HCT116 (cell line): ENCODE results near the gene PCDHGB3. TPM values are rescaled to one million over a fixed set of nuclear protein-coding genes. Genes with fewer than 3 reads are reported as not detected.

Source experiments
- ATAC-seq: fragments of 200-7000 bp; cut with Tn5 transposase; 2 replicates; pipeline ENCODE4 v1.9.1; 2020; ENCODE audit warnings: mild to moderate bottlenecking, moderate library complexity
- BruUV-seq: library from RNA; stranded (reverse); fragments of 400-500 nt; replicated peaks from 2 replicates; lab custom pipeline; 2021; lab: Mats Ljungman, UMichigan
- CTCF ChIA-PET: fragments of 300-600 bp; sonication (Branson Sonifier 250); formaldehyde crosslinking; loops from one replicate; lab custom pipeline; 2021; ENCODE audit warnings: antibody characterized with exemption; lab: Charles Lee
- POLR2A ChIA-PET: fragments of 300-600, 350-600 bp; sonication (Branson Sonifier 250); formaldehyde crosslinking; loops from one replicate; lab custom pipeline; 2021; ENCODE audit warnings: antibody characterized with exemption; lab: Charles Lee
- RAD21 ChIA-PET, 2 experiments: fragments of 300-600 bp; sonication (Branson Sonifier 250); formaldehyde crosslinking; loops; one replicate each; lab custom pipeline; 2023; ENCODE audit warnings: low total read pairs in 2 of 2; ENCODE audit not compliant: uncharacterized antibody in 2 of 2, unreplicated experiment in 2 of 2, low non-redundant PET in 1 of 2; lab: Charles Lee
- DNase-seq: peaks from one replicate; pipeline ENCODE4 v3.0.0-alpha.2; 2010; ENCODE audit warnings: low read depth, low spot score
- H2AFZ ChIP-seq: fragments of 200-600 bp; shearing (Covaris generic), sonication (generic); 2 replicates; pipeline ENCODE4 v1.6.1; 2017; ENCODE audit warnings: low read depth, mixed run types, mixed read lengths, antibody characterized with exemption, low read length; ENCODE audit not compliant: poor library complexity, severe bottlenecking
- H3K27ac ChIP-seq: 2 replicates; pipeline ENCODE4 v1.5.1; 2012; ENCODE audit warnings: low read depth, low read length
- H3K27me3 ChIP-seq: fragments of 200-600 bp; sonication (generic); 2 replicates; pipeline ENCODE4 v1.6.1; 2016; ENCODE audit warnings: mixed run types, low read length, mixed read lengths; ENCODE audit not compliant: insufficient read depth
- H3K36me3 ChIP-seq, 2 experiments: fragments of 200-500 bp in 1 of 2; fragments of 200-600 bp in 1 of 2; sonication (Bioruptor generic) in 1 of 2; sonication (generic) in 1 of 2; 2 replicates each; pipeline versions ENCODE4 v1.5.1 to v1.6.1; 2014 to 2016; ENCODE audit warnings: low read length in 2 of 2, inconsistent platforms in 1 of 2, mixed read lengths in 1 of 2, mixed run types in 1 of 2; ENCODE audit not compliant: insufficient read depth in 2 of 2, control insufficient read depth in 1 of 2
- H3K4me1 ChIP-seq, 2 experiments: fragments of 200-600 bp in 1 of 2; sonication (generic) in 1 of 2; 2 replicates each; pipeline versions ENCODE4 v1.5.1 to v1.6.1; 2012 to 2017; ENCODE audit warnings: low read length in 2 of 2, inconsistent platforms in 1 of 2, mild to moderate bottlenecking in 1 of 2, mixed read lengths in 1 of 2, mixed run types in 1 of 2, moderate library complexity in 1 of 2; ENCODE audit not compliant: insufficient read depth in 2 of 2, control insufficient read depth in 1 of 2
- H3K4me2 ChIP-seq: fragments of 200-600 bp; sonication (generic); 2 replicates; pipeline ENCODE4 v1.6.1; 2017; ENCODE audit warnings: mixed run types, low read length, mixed read lengths
- H3K4me3 ChIP-seq, 2 experiments: fragments of 200-600 bp in 1 of 2; sonication (generic) in 1 of 2; replicated peaks in 1 of 2; 2 replicates each; pipeline ENCODE4 v1.5.1; 2011 to 2016; ENCODE audit warnings: low read length in 2 of 2, control low read depth in 1 of 2, low read depth in 1 of 2, mild to moderate bottlenecking in 1 of 2, mixed read lengths in 1 of 2, mixed run types in 1 of 2
- H3K79me2 ChIP-seq: fragments of 200-600 bp; sonication (generic); 2 replicates; pipeline ENCODE4 v1.6.1; 2017; ENCODE audit warnings: mild to moderate bottlenecking, mixed run types, low read length, moderate library complexity, mixed read lengths; ENCODE audit not compliant: insufficient read depth
- H3K9ac ChIP-seq: fragments of 200-600 bp; sonication (generic); 2 replicates; pipeline ENCODE4 v1.6.1; 2016; ENCODE audit warnings: low read length, mixed read lengths
- H3K9me2 ChIP-seq: fragments of 200-600 bp; sonication (generic), shearing (Covaris generic); 2 replicates; pipeline ENCODE4 v1.6.1; 2017; ENCODE audit warnings: mixed run types, mild to moderate bottlenecking, moderate library complexity; ENCODE audit not compliant: insufficient read depth
- H3K9me3 ChIP-seq, 2 experiments: fragments of 200-500 bp in 1 of 2; fragments of 200-600 bp in 1 of 2; sonication (Bioruptor generic) in 1 of 2; sonication (generic) in 1 of 2; 2 replicates each; pipeline ENCODE4 v1.6.1; 2014 to 2017; ENCODE audit warnings: low read length in 2 of 2, mixed read lengths in 2 of 2, inconsistent platforms in 1 of 2, low read depth in 1 of 2, mild to moderate bottlenecking in 1 of 2, mixed run types in 1 of 2, moderate library complexity in 1 of 2; ENCODE audit not compliant: control insufficient read depth in 1 of 2, insufficient read depth in 1 of 2
- H4K20me1 ChIP-seq: fragments of 200-600 bp; sonication (generic), shearing (Covaris generic); 2 replicates; pipeline ENCODE4 v1.6.1; 2017; ENCODE audit warnings: mixed run types, mild to moderate bottlenecking, moderate library complexity; ENCODE audit not compliant: insufficient read depth
- CEBPB ChIP-seq: IDR thresholded peaks from 2 replicates; pipeline ENCODE4 v1.6.1; 2012; ENCODE audit warnings: low read depth
- EGR1 ChIP-seq: IDR thresholded peaks from 2 replicates; pipeline ENCODE4 v1.6.1; 2012; ENCODE audit warnings: low read depth
- ELF1 ChIP-seq: IDR thresholded peaks from 2 replicates; pipeline ENCODE4 v1.6.1; 2012; ENCODE audit warnings: low read depth, borderline replicate concordance
- EZH2 ChIP-seq: fragments of 200-600 bp; sonication (generic); IDR thresholded peaks from 2 replicates; pipeline ENCODE4 v1.6.1; 2017; ENCODE audit warnings: antibody characterized with exemption, mixed run types
- POLR2A ChIP-seq: IDR thresholded peaks from 2 replicates; pipeline ENCODE4 v1.7.0; 2011; ENCODE audit warnings: borderline replicate concordance; ENCODE audit not compliant: insufficient read depth, insufficient read length; ENCODE audit errors: extremely low read depth
- POLR2AphosphoS5 ChIP-seq: IDR thresholded peaks from 2 replicates; pipeline ENCODE4 v1.6.1; 2011; ENCODE audit warnings: mild to moderate bottlenecking, low read depth, low read length, moderate library complexity
- RAD21 ChIP-seq: IDR thresholded peaks from 2 replicates; pipeline ENCODE4 v1.6.1; 2012; ENCODE audit warnings: low read depth, mild to moderate bottlenecking
- SIN3A ChIP-seq: IDR thresholded peaks from 2 replicates; pipeline ENCODE4 v1.6.1; 2012; ENCODE audit warnings: low read depth
- TCF7L2 ChIP-seq: IDR thresholded peaks from 2 replicates; pipeline ENCODE4 v1.7.0; 2011; ENCODE audit warnings: borderline replicate concordance, inconsistent platforms; ENCODE audit not compliant: insufficient read depth, insufficient read length; ENCODE audit errors: extremely low read depth
- ZFX ChIP-seq: fragments of 450-650 bp; IDR thresholded peaks from 2 replicates; pipeline ENCODE4 v1.6.1; 2017
- intact Hi-C: fragments of 100-400 bp; cut with micrococcal nuclease; formaldehyde crosslinking; loops from 2 replicates; pipeline ENCODE4 v1.10.0; 2022
- total RNA-seq: library from RNA; stranded (reverse); gene quantifications from one replicate; pipeline ENCODE4 v1.2.1, GENCODE V29; 2021; ENCODE audit not compliant: unreplicated experiment
- TF ChIP-seq, protein P1 (sequence below): IDR thresholded peaks from 2 replicates; pipeline ENCODE4 v1.6.1; 2012; ENCODE audit warnings: low read depth
- TF ChIP-seq, protein P2 (sequence below), 3 experiments: fragments of 200-600 bp in 1 of 3; sonication (generic) in 1 of 3; IDR thresholded peaks in 2 of 3; conservative IDR thresholded peaks in 1 of 3; 2 replicates each; pipeline ENCODE4 v1.5.1; 2012 to 2017; ENCODE audit warnings: low read depth in 2 of 3, low read length in 2 of 3, antibody characterized with exemption in 1 of 3, borderline replicate concordance in 1 of 3, control low read depth in 1 of 3, mild to moderate bottlenecking in 1 of 3, mixed read lengths in 1 of 3, mixed run types in 1 of 3, moderate library complexity in 1 of 3; ENCODE audit not compliant: insufficient read depth in 1 of 3

The PCDHGB3 gene
- total RNA-seq, 1 experiment from 2014 or later = 0.10 TPM

DNA sequence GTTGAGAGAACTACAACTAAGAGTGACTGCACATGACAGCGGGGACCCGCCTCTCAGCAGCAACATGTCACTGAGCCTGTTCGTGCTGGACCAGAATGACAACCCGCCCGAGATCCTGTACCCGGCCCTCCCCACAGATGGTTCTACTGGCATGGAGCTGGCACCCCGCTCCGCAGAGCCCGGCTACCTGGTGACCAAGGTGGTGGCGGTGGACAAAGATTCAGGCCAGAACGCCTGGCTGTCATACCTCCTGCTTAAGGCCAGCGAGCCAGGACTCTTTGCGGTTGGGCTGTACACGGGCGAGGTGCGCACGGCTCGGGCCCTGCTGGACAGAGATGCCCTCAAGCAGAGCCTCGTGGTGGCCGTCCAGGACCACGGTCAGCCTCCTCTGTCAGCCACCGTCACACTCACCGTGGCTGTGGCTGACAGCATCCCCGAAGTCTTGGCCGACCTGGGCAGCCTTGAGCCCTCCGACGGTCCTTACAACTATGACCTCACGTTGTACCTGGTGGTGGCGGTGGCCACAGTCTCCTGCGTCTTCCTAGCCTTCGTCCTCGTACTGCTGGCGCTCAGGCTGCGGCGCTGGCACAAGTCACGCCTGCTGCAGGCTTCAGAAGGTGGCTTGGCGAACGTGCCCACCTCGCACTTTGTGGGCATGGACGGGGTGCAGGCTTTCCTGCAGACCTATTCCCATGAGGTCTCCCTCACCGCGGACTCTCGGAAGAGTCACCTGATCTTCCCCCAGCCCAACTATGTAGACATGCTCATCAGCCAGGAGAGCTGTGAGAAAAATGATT lies 14.6 kb downstream of the PCDHGB3 start:
- Histone ChIP-seq H3K79me2 (no peaks in the 10 kb centered on the region), H3K9me3 (no peaks in the 10 kb centered on the region; a peak in 2 of 4 replicates), H3K9ac (no peak overlapping the region), H4K20me1 (no peaks in the 10 kb centered on the region), H3K4me3 (no peak overlapping the region), H3K4me1 (no peaks in the 10 kb centered on the region), H3K36me3 (no peaks in the 10 kb centered on the region), H2AFZ (no peak overlapping the region), H3K9me2 (no peaks in the 10 kb centered on the region), H3K27ac (no peak overlapping the region), H3K27me3 (no peaks in the 10 kb centered on the region), H3K4me2 (no peak overlapping the region)
- ChIA-PET RAD21 (no interaction called here), CTCF (no interaction called here), POLR2A (no interaction called here)
- DNase-seq (no peak), ATAC-seq (no peak)
- intact Hi-C loops = no loop called here
- BruUV-seq = no TSS peak
- TF ChIP-seq POLR2AphosphoS5 (no peak), SIN3A (no peak), POLR2A (no peak), CEBPB (no peak), ELF1 (no peak), EGR1 (no peak), EZH2 (no peak), TCF7L2 (no peak), RAD21 (no peak), ZFX (no peak)
- TF ChIP-seq, protein P1, sequence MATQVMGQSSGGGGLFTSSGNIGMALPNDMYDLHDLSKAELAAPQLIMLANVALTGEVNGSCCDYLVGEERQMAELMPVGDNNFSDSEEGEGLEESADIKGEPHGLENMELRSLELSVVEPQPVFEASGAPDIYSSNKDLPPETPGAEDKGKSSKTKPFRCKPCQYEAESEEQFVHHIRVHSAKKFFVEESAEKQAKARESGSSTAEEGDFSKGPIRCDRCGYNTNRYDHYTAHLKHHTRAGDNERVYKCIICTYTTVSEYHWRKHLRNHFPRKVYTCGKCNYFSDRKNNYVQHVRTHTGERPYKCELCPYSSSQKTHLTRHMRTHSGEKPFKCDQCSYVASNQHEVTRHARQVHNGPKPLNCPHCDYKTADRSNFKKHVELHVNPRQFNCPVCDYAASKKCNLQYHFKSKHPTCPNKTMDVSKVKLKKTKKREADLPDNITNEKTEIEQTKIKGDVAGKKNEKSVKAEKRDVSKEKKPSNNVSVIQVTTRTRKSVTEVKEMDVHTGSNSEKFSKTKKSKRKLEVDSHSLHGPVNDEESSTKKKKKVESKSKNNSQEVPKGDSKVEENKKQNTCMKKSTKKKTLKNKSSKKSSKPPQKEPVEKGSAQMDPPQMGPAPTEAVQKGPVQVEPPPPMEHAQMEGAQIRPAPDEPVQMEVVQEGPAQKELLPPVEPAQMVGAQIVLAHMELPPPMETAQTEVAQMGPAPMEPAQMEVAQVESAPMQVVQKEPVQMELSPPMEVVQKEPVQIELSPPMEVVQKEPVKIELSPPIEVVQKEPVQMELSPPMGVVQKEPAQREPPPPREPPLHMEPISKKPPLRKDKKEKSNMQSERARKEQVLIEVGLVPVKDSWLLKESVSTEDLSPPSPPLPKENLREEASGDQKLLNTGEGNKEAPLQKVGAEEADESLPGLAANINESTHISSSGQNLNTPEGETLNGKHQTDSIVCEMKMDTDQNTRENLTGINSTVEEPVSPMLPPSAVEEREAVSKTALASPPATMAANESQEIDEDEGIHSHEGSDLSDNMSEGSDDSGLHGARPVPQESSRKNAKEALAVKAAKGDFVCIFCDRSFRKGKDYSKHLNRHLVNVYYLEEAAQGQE = no peak
- TF ChIP-seq, protein P2, sequence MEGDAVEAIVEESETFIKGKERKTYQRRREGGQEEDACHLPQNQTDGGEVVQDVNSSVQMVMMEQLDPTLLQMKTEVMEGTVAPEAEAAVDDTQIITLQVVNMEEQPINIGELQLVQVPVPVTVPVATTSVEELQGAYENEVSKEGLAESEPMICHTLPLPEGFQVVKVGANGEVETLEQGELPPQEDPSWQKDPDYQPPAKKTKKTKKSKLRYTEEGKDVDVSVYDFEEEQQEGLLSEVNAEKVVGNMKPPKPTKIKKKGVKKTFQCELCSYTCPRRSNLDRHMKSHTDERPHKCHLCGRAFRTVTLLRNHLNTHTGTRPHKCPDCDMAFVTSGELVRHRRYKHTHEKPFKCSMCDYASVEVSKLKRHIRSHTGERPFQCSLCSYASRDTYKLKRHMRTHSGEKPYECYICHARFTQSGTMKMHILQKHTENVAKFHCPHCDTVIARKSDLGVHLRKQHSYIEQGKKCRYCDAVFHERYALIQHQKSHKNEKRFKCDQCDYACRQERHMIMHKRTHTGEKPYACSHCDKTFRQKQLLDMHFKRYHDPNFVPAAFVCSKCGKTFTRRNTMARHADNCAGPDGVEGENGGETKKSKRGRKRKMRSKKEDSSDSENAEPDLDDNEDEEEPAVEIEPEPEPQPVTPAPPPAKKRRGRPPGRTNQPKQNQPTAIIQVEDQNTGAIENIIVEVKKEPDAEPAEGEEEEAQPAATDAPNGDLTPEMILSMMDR (IDR thresholded peaks at IDR 0.05 in 2 of 3, conservative IDR thresholded peaks at IDR 0.05 in 1 of 3; ENCODE audit: borderline replicate concordance in 1 of 3, insufficient read depth in 1 of 3, low read depth in 2 of 3, low read length in 2 of 3) = no peak
